Stimulated activated naive CD4-positive, alpha-beta T cell treated with Interleukin-2 at 50 U/mL for 16 hours (primary cell): Measurements from ENCODE around the gene TCN1.
"Not testable (repeated sequence)": the region's sequence is repeated elsewhere in the genome, so short reads cannot be mapped to it uniquely, and the experiment has no call there.

Source experiments
- DNase-seq: peaks from one replicate; lab custom pipeline; 2025; lab: John Stamatoyannopoulos, UW

The TCN1 gene

GRCh38 chr11:59857439-59858434 lies 8.6 kb downstream of the TCN1 start:
- no peak for DNase-seq

- no peak for DNase-seq
Measured at GRCh38 chr11:59854871-59855270, 11.4 kb downstream of the TCN1 start.

DNA sequence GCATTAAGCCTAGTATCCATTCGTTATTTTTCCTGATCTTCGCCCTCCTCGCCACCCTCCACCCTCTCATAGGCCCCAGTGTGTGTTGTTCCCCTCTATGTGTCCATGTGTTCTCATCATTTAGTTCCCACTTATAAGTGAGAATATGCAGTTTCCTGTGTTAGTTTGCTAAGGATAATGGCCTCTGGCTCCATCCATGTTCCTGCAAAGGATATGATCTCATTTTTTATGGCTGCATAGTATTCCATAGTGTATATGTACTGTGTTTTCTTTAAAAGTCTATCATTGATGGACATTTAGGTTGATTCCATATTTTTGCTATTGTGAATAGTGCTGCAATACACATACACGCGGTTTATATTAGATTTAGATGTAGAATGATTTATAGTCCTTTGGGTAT lies 14.9 kb downstream of the TCN1 start:
- DNase-seq = not testable (repeated sequence)

- DNase-seq = not testable (repeated sequence)
Measured at GRCh38 chr11:59849551-59849950, 16.7 kb downstream of the TCN1 start.

GRCh38 chr11:59849129-59849528 lies 17.2 kb downstream of the TCN1 start:
- DNase-seq = no peak

- not testable (repeated sequence) for DNase-seq
Measured at GRCh38 chr11:59848439-59848838, 17.8 kb downstream of the TCN1 start.

GRCh38 chr11:59847626-59848025 lies 18.7 kb downstream of the TCN1 start:
- no peak for DNase-seq

- DNase-seq = no peak
Measured at GRCh38 chr11:59846556-59846955, 19.7 kb downstream of the TCN1 start.

- DNase-seq = no peak
Measured at GRCh38 chr11:59845399-59845798, 20.9 kb downstream of the TCN1 start, which contains the start of gene CBLIF. CBLIF (minus strand) TSS chr11:59845499; CDS start chr11:59845453, 46 bp downstream.

GRCh38 chr11:59842316-59842715 lies 24.0 kb downstream of the TCN1 start:
- DNase-seq = no peak

DNA sequence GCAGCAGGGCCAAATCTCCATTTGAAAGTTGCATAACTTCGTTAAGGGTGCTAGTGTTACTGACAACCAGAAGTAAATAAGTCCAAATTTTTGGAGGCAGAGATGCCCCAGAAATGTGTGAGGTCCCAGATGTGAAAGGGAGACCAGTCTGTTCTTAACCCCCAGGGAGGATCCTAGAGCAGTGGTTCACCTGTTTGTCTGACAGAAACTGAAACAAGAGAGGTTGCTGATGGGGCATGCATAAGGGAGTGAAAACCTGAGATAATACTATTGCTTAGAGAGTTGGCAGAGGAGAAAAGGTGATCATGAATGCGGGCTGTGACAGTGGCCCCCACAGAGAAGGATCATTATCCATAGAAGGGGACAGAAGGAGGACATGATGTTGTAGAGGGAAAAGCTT lies 24.8 kb downstream of the TCN1 start:
- no peak for DNase-seq

GRCh38 chr11:59839615-59840014 lies 26.7 kb downstream of the TCN1 start:
- DNase-seq = no peak

- no peak for DNase-seq
Measured at GRCh38 chr11:59833602-59834001, 32.7 kb downstream of the TCN1 start.

- no peak for DNase-seq
Measured at GRCh38 chr11:59829358-59829757, 36.9 kb downstream of the TCN1 start.

GRCh38 chr11:59822989-59823566 lies 43.2 kb downstream of the TCN1 start:
- no peak for DNase-seq

DNA sequence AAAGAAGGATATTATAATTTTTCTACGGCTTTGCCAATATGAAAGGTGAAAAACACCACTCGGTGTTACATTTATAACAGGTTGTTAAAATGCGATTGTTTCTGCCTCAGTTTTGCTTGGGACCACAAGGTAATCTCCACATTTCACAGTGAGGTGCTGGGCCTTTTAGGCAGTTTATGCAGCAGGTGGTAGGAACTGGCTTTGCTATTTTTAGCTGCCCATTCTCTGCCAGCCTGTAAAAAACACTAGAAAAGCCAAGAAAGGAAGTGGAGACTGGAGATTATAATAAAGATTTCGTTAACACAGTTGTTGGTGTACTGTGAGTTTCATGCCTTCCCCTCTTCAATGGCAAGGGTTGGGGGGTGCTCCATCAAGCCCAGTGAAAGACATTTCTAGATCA lies 47.7 kb downstream of the TCN1 start:
- no peak for DNase-seq

- DNase-seq = not testable (repeated sequence)
Measured at GRCh38 chr11:59816434-59816833, 49.9 kb downstream of the TCN1 start.

DNA sequence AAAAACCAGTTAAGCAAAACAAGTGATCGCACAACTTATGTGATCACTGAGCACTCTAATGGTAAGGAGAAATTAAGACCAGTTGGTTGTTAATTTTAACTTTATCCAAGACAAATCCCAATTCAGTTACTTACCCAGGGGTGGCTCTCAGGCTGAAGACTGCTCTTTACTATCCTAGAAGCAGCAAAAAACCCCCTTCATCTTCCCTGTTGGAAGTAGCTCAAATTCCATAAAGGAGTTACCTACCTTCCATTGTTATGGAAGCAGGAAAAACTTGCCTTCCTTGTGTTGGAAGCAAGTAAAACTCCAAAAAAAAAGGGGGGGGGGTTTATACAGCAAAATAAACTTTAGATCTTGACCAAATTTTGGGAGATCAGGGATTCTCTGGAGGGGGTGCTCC lies 50.5 kb downstream of the TCN1 start:
- no peak for DNase-seq

GRCh38 chr11:59814021-59814420 lies 52.3 kb downstream of the TCN1 start:
- DNase-seq = no peak

GRCh38 chr11:59813364-59813763 lies 52.9 kb downstream of the TCN1 start:
- DNase-seq = no peak

DNA sequence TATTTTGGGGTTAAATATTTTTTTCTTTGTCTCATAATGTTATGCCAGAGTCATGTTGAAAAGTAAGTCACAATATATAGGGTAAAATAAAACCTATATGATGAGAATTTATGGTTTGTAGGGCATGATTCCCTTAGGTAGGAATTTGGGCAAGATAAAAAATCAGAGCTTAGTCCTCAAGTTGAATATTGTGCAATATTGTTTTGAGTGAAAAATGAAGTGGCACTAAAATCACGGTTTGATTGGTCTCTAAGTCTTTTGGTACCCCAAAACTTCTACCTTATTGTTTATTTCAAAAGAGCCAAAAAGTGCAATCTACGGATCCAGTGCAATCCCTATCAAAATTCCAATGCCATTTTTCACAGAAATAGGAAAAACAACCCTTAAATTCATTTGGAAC lies 54.1 kb downstream of the TCN1 start:
- DNase-seq = no peak

- no peak for DNase-seq
Measured at GRCh38 chr11:59810911-59811259, 55.4 kb downstream of the TCN1 start.

DNA sequence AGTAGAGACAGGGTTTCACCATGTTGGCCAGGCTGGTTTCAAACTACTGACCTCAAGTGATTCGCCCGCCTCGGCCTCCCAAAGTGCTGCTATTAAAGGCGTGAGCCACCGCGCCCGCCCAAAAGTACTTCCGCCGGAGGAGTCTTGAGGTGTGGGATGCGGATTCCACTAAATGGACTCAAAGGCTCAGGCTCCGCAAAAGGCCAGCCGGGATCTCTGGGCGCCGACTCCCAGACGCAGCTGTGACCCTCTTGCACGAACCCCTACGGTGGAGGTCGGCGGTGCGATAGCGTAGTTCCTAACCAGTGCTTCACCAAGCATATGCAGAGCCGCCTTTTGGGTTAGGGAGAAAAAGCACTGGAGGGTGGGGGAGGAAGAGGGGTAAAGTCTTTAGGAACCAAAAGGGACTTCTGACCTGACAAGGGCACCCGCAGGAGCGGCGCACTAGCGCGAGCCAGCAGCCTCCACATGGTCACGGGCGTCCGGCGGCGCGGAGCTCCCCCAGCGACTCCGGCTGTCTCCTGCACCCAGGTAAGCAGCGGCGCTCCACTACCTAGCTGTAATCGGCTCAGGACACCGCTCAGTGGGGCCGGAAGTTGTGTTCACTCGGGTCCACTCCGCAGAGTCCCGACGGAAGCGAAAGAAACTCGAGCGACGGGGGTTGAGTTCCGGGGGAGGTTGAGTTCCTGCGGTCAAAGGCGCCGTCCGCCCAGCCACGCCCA lies 55.9 kb downstream of the TCN1 start, which contains the start of gene MRPL16:
Gene MRPL16, minus strand, starts transcription at position 590 of the 722 bp plus-strand sequence. Its CDS starts 120 bp downstream, at position 470.
- DNase-seq = peak; percentile 85
